ENCODE measurements around the gene PRKCA. TPM values are rescaled to one million over a fixed set of nuclear protein-coding genes. Genes with fewer than 3 reads are reported as not detected.

The PRKCA gene
- total RNA-seq, 3 donors from 2014 or later = 5.1 to 10.5 (median 6.6) TPM

DNA sequence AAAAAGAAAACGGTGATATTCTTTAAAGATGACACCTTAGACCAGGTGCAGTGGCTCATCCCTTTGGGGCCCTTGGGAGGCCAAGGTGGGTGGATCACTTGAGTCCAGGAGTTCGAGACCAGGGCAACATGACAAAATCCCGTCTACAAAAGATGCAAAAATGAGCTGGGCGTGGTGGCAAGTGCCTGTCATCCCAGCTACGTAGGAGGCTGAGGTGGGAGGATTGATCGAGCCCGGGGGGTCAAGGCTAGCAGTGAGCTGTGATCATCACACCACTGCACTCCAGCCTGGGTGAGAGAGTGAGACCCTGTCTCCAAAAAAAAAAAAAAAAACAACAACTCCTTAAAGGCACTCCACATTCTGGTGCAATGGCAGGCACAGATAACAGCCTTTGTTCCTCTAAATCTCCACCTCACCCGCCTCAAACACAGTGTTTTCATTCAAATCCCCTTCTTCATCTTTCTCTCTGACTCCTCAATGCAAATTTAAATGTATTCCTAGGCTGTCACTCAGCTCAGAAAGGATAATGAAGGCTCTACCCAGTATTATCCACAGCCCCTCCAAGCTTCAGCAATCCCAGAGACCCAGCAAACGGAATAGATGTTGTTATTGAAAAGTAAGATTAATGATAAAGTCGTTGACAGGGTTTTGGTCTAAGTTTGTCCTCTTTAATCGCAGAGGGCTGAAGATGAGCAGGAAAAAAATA is 476.3 kb downstream of the PRKCA start:
- H3K27me3 ChIP-seq = no peaks in the 10 kb centered on the region
- no peaks in the 10 kb centered on the region for H3K9me3 ChIP-seq
- H3K27ac ChIP-seq = no peak overlapping the region
- intact Hi-C loops (cut with DNase I; ENCODE audit: low total_unique reads) = no loop called here
- H3K4me1 ChIP-seq = no peaks in the 10 kb centered on the region
- no peak overlapping the region for H3K4me3 ChIP-seq
- no peak for TF ChIP-seq POLR2AphosphoS5 (IDR thresholded peaks at IDR 0.05)
- TF ChIP-seq, protein P1, sequence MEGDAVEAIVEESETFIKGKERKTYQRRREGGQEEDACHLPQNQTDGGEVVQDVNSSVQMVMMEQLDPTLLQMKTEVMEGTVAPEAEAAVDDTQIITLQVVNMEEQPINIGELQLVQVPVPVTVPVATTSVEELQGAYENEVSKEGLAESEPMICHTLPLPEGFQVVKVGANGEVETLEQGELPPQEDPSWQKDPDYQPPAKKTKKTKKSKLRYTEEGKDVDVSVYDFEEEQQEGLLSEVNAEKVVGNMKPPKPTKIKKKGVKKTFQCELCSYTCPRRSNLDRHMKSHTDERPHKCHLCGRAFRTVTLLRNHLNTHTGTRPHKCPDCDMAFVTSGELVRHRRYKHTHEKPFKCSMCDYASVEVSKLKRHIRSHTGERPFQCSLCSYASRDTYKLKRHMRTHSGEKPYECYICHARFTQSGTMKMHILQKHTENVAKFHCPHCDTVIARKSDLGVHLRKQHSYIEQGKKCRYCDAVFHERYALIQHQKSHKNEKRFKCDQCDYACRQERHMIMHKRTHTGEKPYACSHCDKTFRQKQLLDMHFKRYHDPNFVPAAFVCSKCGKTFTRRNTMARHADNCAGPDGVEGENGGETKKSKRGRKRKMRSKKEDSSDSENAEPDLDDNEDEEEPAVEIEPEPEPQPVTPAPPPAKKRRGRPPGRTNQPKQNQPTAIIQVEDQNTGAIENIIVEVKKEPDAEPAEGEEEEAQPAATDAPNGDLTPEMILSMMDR (IDR thresholded peaks at IDR 0.05) = no peak
- TF ChIP-seq POLR2A (IDR thresholded peaks at IDR 0.05) = no peak
- H3K36me3 ChIP-seq = no peaks in the 10 kb centered on the region
- DNase-seq (ENCODE audit: low spot score in 2 of 2) = no peak

DNA sequence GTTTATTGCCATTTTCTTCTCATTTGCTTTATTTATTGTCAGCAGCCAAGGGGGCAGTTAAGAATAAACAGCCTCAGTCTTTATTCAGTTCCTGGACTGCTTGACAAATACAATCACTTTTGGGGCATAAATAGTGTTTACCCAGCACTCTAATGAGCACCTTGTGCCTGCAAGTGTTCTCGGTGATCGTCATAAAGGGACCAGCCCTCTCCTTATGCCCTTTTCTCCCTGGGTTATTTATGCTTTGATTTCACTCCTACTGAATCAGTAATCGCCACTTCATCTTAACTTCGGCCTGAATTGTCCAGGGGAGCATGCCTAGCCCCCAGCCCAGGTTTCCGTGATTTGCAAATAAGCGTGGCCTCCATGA is 476.8 kb downstream of the PRKCA start:
- Histone ChIP-seq H3K9me3 (no peaks in the 10 kb centered on the region), H3K4me3 (no peak overlapping the region), H3K36me3 (no peaks in the 10 kb centered on the region), H3K27me3 (no peaks in the 10 kb centered on the region), H3K27ac (no peak overlapping the region), H3K4me1 (no peaks in the 10 kb centered on the region)
- TF ChIP-seq POLR2A (IDR thresholded peaks at IDR 0.05) = no peak
- TF ChIP-seq POLR2AphosphoS5 (IDR thresholded peaks at IDR 0.05) = no peak
- TF ChIP-seq, protein P1 (IDR thresholded peaks at IDR 0.05) = no peak
- no peak for DNase-seq (ENCODE audit: low spot score in 2 of 2)
- intact Hi-C loops (cut with DNase I; ENCODE audit: low total_unique reads) = no loop called here

DNA sequence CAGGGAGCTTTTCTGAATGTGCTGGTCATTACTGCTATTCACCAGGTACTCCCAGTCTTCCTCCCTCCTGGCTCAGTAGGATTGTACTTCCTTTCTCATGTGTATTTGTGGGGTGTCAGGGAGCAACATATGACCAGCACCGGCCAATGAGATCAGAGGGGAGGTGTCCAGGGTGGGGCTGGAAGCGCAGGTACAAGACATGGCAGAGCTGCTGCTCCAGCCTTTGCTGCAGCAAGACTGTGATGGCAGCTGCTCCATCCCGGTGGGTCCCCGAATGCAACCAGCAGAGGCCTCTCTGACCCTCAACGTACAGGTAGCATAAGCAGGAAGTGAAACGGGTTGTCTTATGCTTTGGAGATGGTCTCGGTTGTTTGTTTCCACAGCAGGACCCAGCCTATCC is 478.7 kb downstream of the PRKCA start:
- no peaks in the 10 kb centered on the region for H3K9me3 ChIP-seq
- H3K4me1 ChIP-seq = no peaks in the 10 kb centered on the region
- no peaks in the 10 kb centered on the region for H3K27me3 ChIP-seq
- no peaks in the 10 kb centered on the region for H3K36me3 ChIP-seq
- H3K4me3 ChIP-seq = no peak overlapping the region
- H3K27ac ChIP-seq = no peak overlapping the region
- intact Hi-C loops (cut with DNase I; ENCODE audit: low total_unique reads) = no loop called here
- DNase-seq (ENCODE audit: low spot score in 2 of 2) = no peak
- TF ChIP-seq POLR2A (IDR thresholded peaks at IDR 0.05) (no peak), POLR2AphosphoS5 (IDR thresholded peaks at IDR 0.05) (no peak)
- TF ChIP-seq, protein P1 (IDR thresholded peaks at IDR 0.05) = no peak

DNA sequence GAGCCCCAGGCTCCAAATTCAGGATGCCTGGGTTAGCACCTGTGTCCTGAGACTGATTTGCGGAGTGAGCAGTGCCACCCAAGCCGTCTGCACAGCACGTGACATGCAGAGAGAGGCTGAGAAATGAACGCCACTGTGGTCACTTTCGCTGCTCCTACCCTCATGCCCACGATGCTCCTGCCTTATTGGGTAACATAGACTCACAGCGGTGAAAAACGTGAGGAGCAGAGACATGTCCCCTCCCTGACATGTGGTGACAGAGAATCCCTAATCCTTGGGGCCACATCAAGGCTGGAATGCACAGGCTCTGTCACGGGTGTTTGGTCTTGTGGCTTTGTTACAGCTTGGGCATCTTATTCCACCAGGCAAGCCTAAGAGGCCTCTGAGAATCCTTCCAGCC is 480.4 kb downstream of the PRKCA start:
- H3K36me3 ChIP-seq = no peaks in the 10 kb centered on the region
- intact Hi-C loops (cut with DNase I; ENCODE audit: low total_unique reads) = no loop called here
- no peak overlapping the region for H3K27ac ChIP-seq
- DNase-seq (ENCODE audit: low spot score in 2 of 2) = no peak
- H3K9me3 ChIP-seq = no peaks in the 10 kb centered on the region
- no peaks in the 10 kb centered on the region for H3K27me3 ChIP-seq
- no peak overlapping the region for H3K4me3 ChIP-seq
- TF ChIP-seq POLR2AphosphoS5 (IDR thresholded peaks at IDR 0.05) = no peak
- no peak for TF ChIP-seq POLR2A (IDR thresholded peaks at IDR 0.05)
- TF ChIP-seq, protein P1 (IDR thresholded peaks at IDR 0.05) = no peak
- H3K4me1 ChIP-seq = no peaks in the 10 kb centered on the region

DNA sequence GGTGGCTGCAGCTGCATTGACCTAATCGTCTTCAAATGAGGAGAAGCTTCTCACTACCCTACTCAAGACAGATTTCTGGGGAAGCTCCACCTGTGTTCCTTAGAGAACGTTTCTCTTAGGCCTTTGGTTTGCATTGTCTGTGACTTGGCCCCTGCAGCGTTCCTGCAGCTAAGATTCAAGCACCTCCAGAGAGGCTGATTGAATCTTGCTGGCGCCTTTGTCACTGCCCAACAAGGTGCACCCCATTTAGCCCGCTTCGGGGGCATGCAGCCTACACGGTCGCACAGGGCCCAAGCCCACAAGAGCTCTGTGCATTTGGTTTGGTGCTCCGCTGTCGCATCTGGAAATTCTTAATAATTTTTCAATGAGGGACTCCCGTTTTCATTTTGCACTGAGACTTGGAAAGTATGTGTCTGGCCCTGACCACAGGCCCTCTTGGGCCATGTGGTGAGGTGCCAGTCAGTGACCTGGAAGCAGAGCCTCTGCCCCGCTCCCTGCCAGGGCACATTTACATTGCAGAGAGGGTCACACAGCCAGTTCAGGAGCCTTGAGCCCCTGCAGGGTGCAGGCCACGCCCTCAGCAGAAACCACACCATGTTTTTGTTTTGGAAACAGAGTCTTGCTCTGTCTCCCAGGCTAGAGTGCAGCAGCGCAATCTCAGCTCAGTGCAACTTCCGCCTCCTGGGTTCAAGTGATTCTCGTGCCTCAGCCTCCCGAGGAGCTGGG is 481.4 kb downstream of the PRKCA start:
- intact Hi-C loops (cut with DNase I; ENCODE audit: low total_unique reads) = no loop called here
- Histone ChIP-seq H3K4me3 (no peak overlapping the region), H3K36me3 (no peaks in the 10 kb centered on the region), H3K27ac (no peak overlapping the region), H3K4me1 (no peaks in the 10 kb centered on the region), H3K9me3 (no peaks in the 10 kb centered on the region), H3K27me3 (no peaks in the 10 kb centered on the region)
- no peak for TF ChIP-seq POLR2AphosphoS5 (IDR thresholded peaks at IDR 0.05)
- no peak for TF ChIP-seq POLR2A (IDR thresholded peaks at IDR 0.05)
- TF ChIP-seq, protein P1 (IDR thresholded peaks at IDR 0.05) = no peak
- no peak for DNase-seq (ENCODE audit: low spot score in 2 of 2)
